NOMO-1 (cell line): Measurements from ENCODE around the gene DBNDD1.

Experiments used
- DNase-seq, 2 experiments: peaks; one replicate each; lab custom pipeline; 2025; ENCODE audit not compliant: unreplicated experiment in 2 of 2; lab: John Stamatoyannopoulos, UW

The DBNDD1 gene

DNA sequence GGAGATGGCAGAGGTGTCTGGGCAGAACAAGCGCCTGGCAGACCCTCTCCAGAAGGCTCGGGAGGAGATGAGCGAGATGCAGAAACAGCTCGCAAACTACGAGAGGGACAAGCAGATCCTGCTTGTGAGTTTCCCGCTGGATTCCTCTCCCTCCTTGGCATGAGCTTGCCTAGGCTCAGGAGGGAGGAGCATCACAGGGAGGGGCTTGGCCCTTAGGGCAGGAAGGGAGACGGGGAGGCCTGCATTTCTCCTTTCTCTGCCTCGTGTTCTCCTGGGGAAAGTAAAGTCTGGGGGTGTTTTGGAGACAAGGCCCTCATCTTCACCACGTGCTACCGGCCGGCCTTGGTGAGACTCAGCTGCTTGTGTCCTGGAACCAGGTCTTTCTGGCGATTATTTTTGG, 18.0 kb upstream of the DBNDD1 start:
- DNase-seq, result no peak

- DNase-seq, result no peak
These were observed 16.6 kb upstream of the DBNDD1 start for GRCh38 chr16:90035902-90036301.

DNA sequence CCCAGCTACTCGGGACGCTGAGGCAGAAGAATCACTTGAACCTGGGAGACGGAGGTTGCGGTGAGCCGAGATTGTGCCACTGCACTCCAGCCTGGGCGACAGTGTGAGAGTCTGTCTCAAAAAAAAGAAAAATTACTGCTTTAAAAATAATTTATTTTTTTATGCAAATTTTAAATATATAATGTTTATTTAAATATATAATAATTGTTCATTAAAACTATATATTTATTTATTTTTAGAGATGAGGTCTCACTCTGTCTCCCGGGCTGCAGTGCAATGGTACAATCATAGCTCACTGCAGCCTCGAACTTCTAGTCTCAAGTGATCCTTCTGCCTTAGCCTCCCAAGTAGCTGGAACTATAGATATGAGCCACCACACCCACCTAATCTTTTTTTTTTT, 15.2 kb upstream of the DBNDD1 start:
- no peak for DNase-seq

GRCh38 chr16:90033387-90033786, 14.1 kb upstream of the DBNDD1 start:
- DNase-seq, result no peak

DNA sequence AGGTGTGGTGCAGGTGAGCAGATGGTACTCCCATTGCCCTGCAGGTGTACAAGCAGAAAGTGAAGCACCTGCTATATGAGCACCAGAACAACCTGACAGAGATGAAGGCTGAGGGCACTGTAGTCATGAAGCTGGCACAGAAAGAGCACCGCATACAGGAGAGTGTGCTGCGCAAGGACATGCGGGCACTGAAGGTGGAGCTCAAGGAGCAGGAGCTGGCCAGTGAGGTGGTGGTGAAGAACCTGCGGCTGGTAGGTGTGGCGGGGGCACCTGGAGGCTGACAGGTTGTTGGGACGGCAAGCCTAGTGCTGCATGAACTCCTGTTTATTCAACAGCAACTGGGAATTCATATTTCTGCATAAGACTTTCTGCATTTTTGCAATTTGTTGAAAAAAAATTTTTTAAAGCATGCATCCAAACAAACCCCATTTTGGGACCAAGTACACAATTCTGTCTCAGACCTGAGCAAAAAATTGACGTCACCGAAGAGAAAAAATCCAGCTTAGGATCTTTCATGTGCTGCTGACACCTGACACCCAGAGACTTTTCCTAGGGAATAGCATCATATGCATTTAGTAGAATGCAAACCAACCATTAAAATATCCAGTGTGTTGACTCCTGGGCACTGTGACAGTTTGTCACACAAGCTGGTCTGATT, 13.5 kb upstream of the DBNDD1 start:
- no peak for DNase-seq

- DNase-seq, result no peak
These were observed 12.8 kb upstream of the DBNDD1 start for GRCh38 chr16:90031931-90032673.

DNA sequence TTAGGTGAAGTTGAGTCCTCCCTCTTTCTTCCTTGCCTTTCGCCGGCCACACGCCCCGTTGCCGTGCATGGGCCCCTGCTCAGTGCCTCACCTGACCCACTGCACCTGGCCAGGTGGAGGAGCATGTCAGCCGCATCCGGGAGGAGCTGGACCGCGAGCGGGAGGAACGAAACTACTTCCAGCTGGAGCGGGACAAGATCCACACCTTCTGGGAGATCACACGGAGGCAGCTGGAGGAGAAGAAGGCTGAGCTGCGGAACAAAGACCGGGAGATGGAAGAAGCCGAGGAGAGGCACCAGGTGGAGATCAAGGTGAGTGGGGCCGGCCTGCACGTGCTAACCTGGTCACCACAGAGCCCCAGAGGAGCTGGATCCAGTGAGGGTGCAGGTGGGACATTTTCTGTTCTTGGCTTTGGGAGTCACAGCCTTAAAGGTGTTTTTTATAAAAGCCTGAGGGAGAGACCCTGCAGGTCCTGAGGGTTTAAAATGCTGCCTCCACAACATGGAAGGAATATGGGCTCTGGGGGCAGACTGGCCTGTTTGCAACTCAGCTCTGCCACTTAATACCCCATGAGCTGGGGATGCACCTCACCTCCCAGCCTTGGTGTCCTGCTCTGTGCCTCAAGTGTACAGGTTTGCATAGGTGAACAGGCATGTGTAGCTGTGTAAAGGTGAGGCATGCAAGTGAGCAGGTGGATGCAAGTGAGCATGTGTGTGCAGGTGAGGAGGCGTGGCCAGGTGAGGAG, 12.1 kb upstream of the DBNDD1 start:
- DNase-seq, result no peak

GRCh38 chr16:90028985-90029384, 9.7 kb upstream of the DBNDD1 start:
- no peak for DNase-seq

DNA sequence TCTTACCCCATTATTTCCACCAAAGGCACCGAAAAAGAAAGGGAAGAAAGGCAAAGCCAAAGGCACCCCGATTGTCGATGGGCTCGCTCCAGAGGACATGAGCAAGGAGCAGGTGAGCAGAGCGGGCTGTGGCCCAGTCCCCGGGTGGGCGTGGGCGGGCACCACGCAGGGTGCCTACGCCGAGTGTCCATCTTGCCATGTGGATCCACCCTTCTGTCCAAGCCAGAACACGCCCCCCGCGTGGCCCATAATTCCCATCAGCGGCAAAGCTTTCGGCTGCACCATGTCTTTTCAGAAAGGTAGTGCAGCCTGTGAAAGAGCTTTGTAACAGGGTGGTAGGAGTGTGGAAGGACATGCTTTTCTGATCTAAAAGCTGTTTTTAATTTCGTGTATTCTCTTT, 8.4 kb upstream of the DBNDD1 start:
- no peak for DNase-seq

GRCh38 chr16:90026135-90026534, 6.9 kb upstream of the DBNDD1 start:
- DNase-seq, result peak in 1 of 2 experiments; percentile 21

DNA sequence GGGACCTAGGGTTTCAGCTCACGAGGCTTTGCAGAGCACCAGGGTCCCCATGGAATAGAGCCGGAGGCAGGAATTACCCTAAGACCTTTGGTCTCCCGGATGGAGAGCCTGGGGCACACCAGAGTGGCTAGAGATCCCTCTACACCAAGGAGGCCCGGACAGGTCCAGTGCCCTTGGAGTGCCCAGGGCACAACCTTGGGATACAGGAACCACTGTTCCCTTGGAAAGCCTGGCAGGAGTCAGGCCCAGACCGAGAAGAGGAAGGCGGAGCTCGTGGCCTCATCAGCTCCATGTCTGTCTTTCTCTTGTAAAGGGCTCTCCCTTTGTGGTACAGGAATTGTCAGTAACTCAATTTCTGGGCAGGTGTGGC, 3.8 kb upstream of the DBNDD1 start:
- DNase-seq, result no peak

DNA sequence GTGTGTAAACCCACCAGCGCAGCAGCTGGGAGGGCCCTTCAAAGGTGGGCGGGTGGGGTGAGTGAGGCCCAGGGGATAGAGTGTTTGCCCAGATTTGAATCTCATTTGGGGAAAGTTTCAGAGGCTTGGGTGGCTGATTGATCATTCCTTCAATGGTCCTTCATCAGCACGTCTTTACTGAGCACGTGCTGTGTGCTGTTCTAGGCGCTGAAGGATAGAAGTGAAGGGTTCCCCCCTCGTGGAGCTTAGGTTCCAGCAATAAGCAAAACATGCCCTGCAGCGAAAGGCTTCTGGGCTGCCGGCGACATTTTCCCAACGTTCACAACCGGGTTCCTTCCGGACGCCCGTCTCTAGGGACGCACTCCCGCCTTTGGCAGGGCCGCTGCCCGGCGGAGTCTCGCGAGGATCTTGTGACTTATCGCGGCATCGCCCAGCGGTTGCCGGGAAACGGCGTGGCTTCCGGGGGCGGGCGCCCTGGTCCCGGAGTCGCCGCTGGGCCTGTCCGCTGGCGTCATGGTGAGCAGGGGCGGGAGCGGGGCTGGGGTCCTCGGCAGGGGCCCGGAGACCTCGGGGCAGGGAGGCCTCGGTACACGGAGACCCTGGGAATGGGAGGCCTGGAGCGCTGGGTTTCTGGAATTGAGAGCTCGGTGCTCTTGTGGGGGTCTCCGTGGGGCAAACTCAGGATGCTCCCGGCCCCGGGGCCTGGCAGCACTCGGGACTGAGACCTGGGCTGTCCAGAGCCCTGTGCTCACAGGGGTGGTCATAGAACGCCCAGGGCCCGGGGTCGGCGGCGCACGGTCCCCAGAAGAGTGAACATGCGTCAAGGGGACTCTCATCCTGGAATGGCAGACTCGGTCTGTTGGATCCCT, 3.2 kb upstream of the DBNDD1 start:
- DNase-seq, result peak; percentile 80 to 88

- no peak for DNase-seq
These were observed 1.7 kb upstream of the DBNDD1 start for GRCh38 chr16:90020838-90021382.

- DNase-seq, result no peak
These were observed 1.1 kb upstream of the DBNDD1 start for GRCh38 chr16:90020260-90020837.

DNA sequence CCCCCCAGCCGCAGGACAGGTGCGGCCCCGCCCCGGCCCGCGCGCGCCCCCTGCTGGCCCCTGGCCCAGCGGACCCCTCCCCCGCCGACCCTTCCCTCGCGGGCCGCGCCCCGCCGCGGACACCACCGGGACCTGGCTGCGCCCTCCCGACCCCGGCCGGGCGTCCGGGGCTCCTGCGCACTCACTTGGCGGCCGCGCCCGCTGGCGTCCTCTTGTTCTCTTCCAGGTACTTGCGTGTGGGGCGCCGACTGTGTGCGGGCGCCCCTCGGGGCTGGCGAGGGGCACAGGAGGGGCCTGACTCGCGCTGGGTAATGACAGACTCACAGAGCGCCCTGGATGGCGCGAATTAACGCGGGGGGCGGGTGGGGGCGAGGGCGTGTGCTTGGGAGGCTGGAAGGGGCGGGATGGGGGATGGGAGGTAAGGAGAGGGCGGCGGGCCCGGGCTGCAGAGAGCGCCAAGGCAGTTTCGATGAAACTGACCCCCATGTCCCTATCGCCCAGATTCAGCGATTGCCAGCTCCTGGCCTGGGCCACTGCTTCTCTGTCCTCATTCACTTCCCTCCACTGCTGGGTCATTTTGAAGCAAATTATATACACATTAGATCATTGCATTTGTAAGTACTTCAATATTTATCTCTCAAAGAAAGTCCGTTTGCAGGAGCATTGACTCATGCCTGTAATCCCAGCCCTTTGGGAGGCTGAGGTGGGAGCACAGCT, 445 bp upstream of the DBNDD1 start:
- DNase-seq, result no peak

DNA sequence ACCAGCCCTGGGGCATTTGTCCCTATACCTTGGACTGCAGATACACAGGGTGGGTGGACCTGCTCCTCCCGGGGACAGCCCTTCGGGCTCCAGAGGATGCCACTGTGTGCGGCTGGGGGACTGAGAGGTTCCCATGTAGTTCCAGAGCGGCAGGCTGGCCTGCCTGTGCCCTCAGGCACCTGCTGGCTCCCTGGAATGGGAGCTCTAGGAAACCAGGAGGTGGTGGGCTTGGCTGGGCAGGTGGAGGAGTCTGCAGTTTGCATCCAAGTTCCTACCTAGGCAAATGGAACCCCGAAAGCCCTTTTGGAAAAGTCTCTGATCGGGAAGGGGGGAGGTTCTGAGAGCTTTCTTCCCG, 982 bp downstream of the DBNDD1 start:
- DNase-seq, result no peak

DNA sequence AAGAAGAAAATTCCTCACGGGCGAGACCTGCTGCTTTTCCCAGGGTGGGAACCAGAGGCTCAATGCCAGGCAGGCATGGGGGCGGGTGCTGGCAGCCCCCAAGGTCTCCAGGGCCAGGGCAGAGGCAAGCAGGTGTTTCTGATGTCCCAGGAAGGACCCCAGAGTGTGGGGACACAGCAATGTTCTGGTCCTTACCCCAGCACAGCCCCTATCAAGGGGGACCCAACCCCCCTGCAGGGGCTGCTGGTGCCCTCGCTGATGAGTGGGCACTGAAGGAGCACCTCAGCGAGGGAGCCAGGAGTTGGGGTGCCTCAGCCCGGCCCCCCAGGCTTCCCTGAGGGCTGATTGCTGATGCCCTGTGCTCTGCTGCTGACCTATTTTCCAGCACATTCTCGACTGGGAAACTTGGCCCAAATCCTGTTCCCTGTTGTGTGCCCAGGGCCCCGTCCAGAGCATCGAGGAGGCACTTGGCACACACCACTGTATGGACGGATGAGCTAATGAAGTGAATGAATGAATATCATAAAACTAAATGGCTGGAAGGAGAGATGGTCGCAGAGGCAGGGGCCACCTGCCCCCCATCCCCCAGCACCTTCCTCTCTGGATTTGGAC, 2.8 kb downstream of the DBNDD1 start:
- DNase-seq, result no peak

DNA sequence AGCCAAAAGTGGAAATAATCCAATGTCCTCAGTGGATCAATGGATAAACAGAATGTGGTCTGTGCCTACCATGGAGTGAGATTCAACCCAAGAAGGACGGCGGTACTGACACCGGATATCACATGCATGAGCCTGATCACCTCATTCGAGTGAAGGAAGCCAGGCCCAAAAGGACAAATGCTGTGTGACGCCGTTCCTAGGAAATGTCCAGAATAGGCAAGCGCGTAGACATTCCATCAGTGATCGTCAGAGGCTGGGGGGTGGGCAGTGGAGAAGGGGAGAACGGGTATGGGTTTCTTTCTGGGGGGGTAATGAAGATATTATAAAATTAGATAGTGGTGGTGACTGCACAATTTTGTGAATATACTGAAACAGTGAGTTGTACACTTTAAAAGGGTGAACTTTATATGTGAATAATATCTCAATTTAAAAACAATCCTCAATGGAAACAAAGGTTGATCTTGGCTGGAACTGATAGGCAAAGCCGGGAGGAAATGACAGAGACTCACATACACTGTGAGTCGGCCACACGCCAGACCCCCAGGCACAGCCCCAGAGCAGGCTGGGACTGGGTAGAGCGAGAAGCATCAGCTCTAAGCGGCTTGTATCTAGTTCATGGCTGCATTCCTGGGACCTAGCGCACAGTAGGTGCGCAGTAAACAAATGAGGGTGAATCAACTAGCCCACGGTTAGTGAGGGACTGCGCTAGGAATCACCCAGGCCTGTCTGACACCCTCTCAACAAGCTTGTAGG, 3.5 kb downstream of the DBNDD1 start:
- DNase-seq, result no peak
